ENCODE measurements around the gene SMO.
"Not testable (repeated sequence)": the region's sequence is repeated elsewhere in the genome, so short reads cannot be mapped to it uniquely, and the experiment has no call there.

The SMO gene

GRCh38 chr7:129238546-129238945 is 50.1 kb downstream of the SMO start:
- no peak overlapping the region for H3K4me3 ChIP-seq (ENCODE audit: low read depth in 1 of 2, low read length in 2 of 2)
- no peaks in the 10 kb centered on the region for H3K36me3 ChIP-seq (ENCODE audit: control insufficient read depth in 1 of 2, insufficient read depth in 2 of 2, low read length in 2 of 2)
- H3K4me1 ChIP-seq (ENCODE audit: control insufficient read depth in 1 of 2, insufficient read depth in 2 of 2, low read length in 2 of 2): no peaks in the 10 kb centered on the region
- H3K27ac ChIP-seq (ENCODE audit: low read depth, low read length): no peak overlapping the region
- H3K9ac ChIP-seq (ENCODE audit: low read depth in 1 of 2, low read length in 2 of 2): no peak overlapping the region
- H3K9me3 ChIP-seq (ENCODE audit: control insufficient read depth in 1 of 2, low read length in 2 of 2): no peaks in the 10 kb centered on the region
- no peaks in the 10 kb centered on the region for H3K27me3 ChIP-seq (ENCODE audit: control insufficient read depth in 1 of 2, insufficient read depth in 2 of 2, low read length in 2 of 2)

- H3K27ac ChIP-seq (ENCODE audit: low read depth, low read length): no peak overlapping the region
- no peaks in the 10 kb centered on the region for H3K27me3 ChIP-seq (ENCODE audit: control insufficient read depth in 1 of 2, insufficient read depth in 2 of 2, low read length in 2 of 2)
- H3K9ac ChIP-seq (ENCODE audit: low read depth in 1 of 2, low read length in 2 of 2): no peak overlapping the region
- no peaks in the 10 kb centered on the region for H3K36me3 ChIP-seq (ENCODE audit: control insufficient read depth in 1 of 2, insufficient read depth in 2 of 2, low read length in 2 of 2)
- H3K9me3 ChIP-seq (ENCODE audit: control insufficient read depth in 1 of 2, low read length in 2 of 2): no peaks in the 10 kb centered on the region
- no peaks in the 10 kb centered on the region for H3K4me1 ChIP-seq (ENCODE audit: control insufficient read depth in 1 of 2, insufficient read depth in 2 of 2, low read length in 2 of 2)
- no peak overlapping the region for H3K4me3 ChIP-seq (ENCODE audit: low read depth in 1 of 2, low read length in 2 of 2)
These were observed 51.8 kb downstream of the SMO start for GRCh38 chr7:129240119-129240820.

- Histone ChIP-seq H3K27me3 (ENCODE audit: control insufficient read depth in 1 of 2, insufficient read depth in 2 of 2, low read length in 2 of 2) (no peaks in the 10 kb centered on the region), H3K9me3 (ENCODE audit: control insufficient read depth in 1 of 2, low read length in 2 of 2) (no peaks in the 10 kb centered on the region), H3K27ac (ENCODE audit: low read depth, low read length) (no peak overlapping the region), H3K9ac (ENCODE audit: low read depth in 1 of 2, low read length in 2 of 2) (no peak overlapping the region), H3K36me3 (ENCODE audit: control insufficient read depth in 1 of 2, insufficient read depth in 2 of 2, low read length in 2 of 2) (no peaks in the 10 kb centered on the region), H3K4me1 (ENCODE audit: control insufficient read depth in 1 of 2, insufficient read depth in 2 of 2, low read length in 2 of 2) (no peaks in the 10 kb centered on the region), H3K4me3 (ENCODE audit: low read depth in 1 of 2, low read length in 2 of 2) (no peak overlapping the region)
These were observed 55.8 kb downstream of the SMO start for GRCh38 chr7:129244220-129244619.

GRCh38 chr7:129245533-129245932 is 57.1 kb downstream of the SMO start:
- Histone ChIP-seq H3K27me3 (ENCODE audit: control insufficient read depth in 1 of 2, insufficient read depth in 2 of 2, low read length in 2 of 2) (no peaks in the 10 kb centered on the region), H3K9ac (ENCODE audit: low read depth in 1 of 2, low read length in 2 of 2) (no peak overlapping the region), H3K4me3 (ENCODE audit: low read depth in 1 of 2, low read length in 2 of 2) (no peak overlapping the region), H3K36me3 (ENCODE audit: control insufficient read depth in 1 of 2, insufficient read depth in 2 of 2, low read length in 2 of 2) (no peaks in the 10 kb centered on the region), H3K4me1 (ENCODE audit: control insufficient read depth in 1 of 2, insufficient read depth in 2 of 2, low read length in 2 of 2) (no peaks in the 10 kb centered on the region), H3K27ac (ENCODE audit: low read depth, low read length) (no peak overlapping the region), H3K9me3 (ENCODE audit: control insufficient read depth in 1 of 2, low read length in 2 of 2) (no peaks in the 10 kb centered on the region)

GRCh38 chr7:129247087-129247486 is 58.7 kb downstream of the SMO start:
- Histone ChIP-seq H3K4me3 (ENCODE audit: low read depth in 1 of 2, low read length in 2 of 2) (no peak overlapping the region), H3K36me3 (ENCODE audit: control insufficient read depth in 1 of 2, insufficient read depth in 2 of 2, low read length in 2 of 2) (no peaks in the 10 kb centered on the region)

GRCh38 chr7:129252128-129252527 is 63.7 kb downstream of the SMO start:
- H3K4me1 ChIP-seq (ENCODE audit: control insufficient read depth in 1 of 2, insufficient read depth in 2 of 2, low read length in 2 of 2): no peaks in the 10 kb centered on the region
- no peak overlapping the region for H3K4me3 ChIP-seq (ENCODE audit: low read depth in 1 of 2, low read length in 2 of 2)
- H3K27me3 ChIP-seq (ENCODE audit: control insufficient read depth in 1 of 2, insufficient read depth in 2 of 2, low read length in 2 of 2): no peaks in the 10 kb centered on the region
- H3K9me3 ChIP-seq (ENCODE audit: control insufficient read depth in 1 of 2, low read length in 2 of 2): no peaks in the 10 kb centered on the region
- H3K27ac ChIP-seq (ENCODE audit: low read depth, low read length): no peak overlapping the region
- no peaks in the 10 kb centered on the region for H3K36me3 ChIP-seq (ENCODE audit: control insufficient read depth in 1 of 2, insufficient read depth in 2 of 2, low read length in 2 of 2)
- no peak overlapping the region for H3K9ac ChIP-seq (ENCODE audit: low read depth in 1 of 2, low read length in 2 of 2)

More at GRCh38 chr7:129247087-129247486, 58.7 kb downstream of the SMO start:
- Histone ChIP-seq H3K9me3 (ENCODE audit: control insufficient read depth in 1 of 2, low read length in 2 of 2) (no peaks in the 10 kb centered on the region), H3K9ac (ENCODE audit: low read depth in 1 of 2, low read length in 2 of 2) (no peak overlapping the region), H3K27ac (ENCODE audit: low read depth, low read length) (no peak overlapping the region), H3K27me3 (ENCODE audit: control insufficient read depth in 1 of 2, insufficient read depth in 2 of 2, low read length in 2 of 2) (no peaks in the 10 kb centered on the region), H3K4me1 (ENCODE audit: control insufficient read depth in 1 of 2, insufficient read depth in 2 of 2, low read length in 2 of 2) (no peaks in the 10 kb centered on the region)

GRCh38 chr7:129252603-129253002 is 64.2 kb downstream of the SMO start:
- not testable (repeated sequence) for H3K4me3 ChIP-seq (ENCODE audit: low read depth in 1 of 2, low read length in 2 of 2); H3K9ac ChIP-seq (ENCODE audit: low read depth in 1 of 2, low read length in 2 of 2); H3K4me1 ChIP-seq (ENCODE audit: control insufficient read depth in 1 of 2, insufficient read depth in 2 of 2, low read length in 2 of 2); H3K36me3 ChIP-seq (ENCODE audit: control insufficient read depth in 1 of 2, insufficient read depth in 2 of 2, low read length in 2 of 2); H3K27me3 ChIP-seq (ENCODE audit: control insufficient read depth in 1 of 2, insufficient read depth in 2 of 2, low read length in 2 of 2); H3K27ac ChIP-seq (ENCODE audit: low read depth, low read length); H3K9me3 ChIP-seq (ENCODE audit: control insufficient read depth in 1 of 2, low read length in 2 of 2)

GRCh38 chr7:129255800-129256199 is 67.4 kb downstream of the SMO start:
- no peak overlapping the region for H3K9ac ChIP-seq (ENCODE audit: low read depth in 1 of 2, low read length in 2 of 2)
- no peaks in the 10 kb centered on the region for H3K4me1 ChIP-seq (ENCODE audit: control insufficient read depth in 1 of 2, insufficient read depth in 2 of 2, low read length in 2 of 2)
- H3K27ac ChIP-seq (ENCODE audit: low read depth, low read length): no peak overlapping the region
- no peaks in the 10 kb centered on the region for H3K27me3 ChIP-seq (ENCODE audit: control insufficient read depth in 1 of 2, insufficient read depth in 2 of 2, low read length in 2 of 2)
- no peak overlapping the region for H3K4me3 ChIP-seq (ENCODE audit: low read depth in 1 of 2, low read length in 2 of 2)
- H3K36me3 ChIP-seq (ENCODE audit: control insufficient read depth in 1 of 2, insufficient read depth in 2 of 2, low read length in 2 of 2): no peaks in the 10 kb centered on the region
- no peaks in the 10 kb centered on the region for H3K9me3 ChIP-seq (ENCODE audit: control insufficient read depth in 1 of 2, low read length in 2 of 2)

- Histone ChIP-seq H3K27me3 (ENCODE audit: control insufficient read depth in 1 of 2, insufficient read depth in 2 of 2, low read length in 2 of 2) (no peaks in the 10 kb centered on the region), H3K4me3 (ENCODE audit: low read depth in 1 of 2, low read length in 2 of 2) (no peak overlapping the region), H3K27ac (ENCODE audit: low read depth, low read length) (no peak overlapping the region), H3K9me3 (ENCODE audit: control insufficient read depth in 1 of 2, low read length in 2 of 2) (no peaks in the 10 kb centered on the region), H3K9ac (ENCODE audit: low read depth in 1 of 2, low read length in 2 of 2) (no peak overlapping the region), H3K36me3 (ENCODE audit: control insufficient read depth in 1 of 2, insufficient read depth in 2 of 2, low read length in 2 of 2) (no peaks in the 10 kb centered on the region), H3K4me1 (ENCODE audit: control insufficient read depth in 1 of 2, insufficient read depth in 2 of 2, low read length in 2 of 2) (no peaks in the 10 kb centered on the region)
These were observed 67.8 kb downstream of the SMO start for GRCh38 chr7:129256221-129256620.

- Histone ChIP-seq H3K27me3 (ENCODE audit: control insufficient read depth in 1 of 2, insufficient read depth in 2 of 2, low read length in 2 of 2) (no peaks in the 10 kb centered on the region), H3K9ac (ENCODE audit: low read depth in 1 of 2, low read length in 2 of 2) (no peak overlapping the region), H3K36me3 (ENCODE audit: control insufficient read depth in 1 of 2, insufficient read depth in 2 of 2, low read length in 2 of 2) (no peaks in the 10 kb centered on the region), H3K4me3 (ENCODE audit: low read depth in 1 of 2, low read length in 2 of 2) (no peak overlapping the region), H3K27ac (ENCODE audit: low read depth, low read length) (no peak overlapping the region), H3K9me3 (ENCODE audit: control insufficient read depth in 1 of 2, low read length in 2 of 2) (no peaks in the 10 kb centered on the region), H3K4me1 (ENCODE audit: control insufficient read depth in 1 of 2, insufficient read depth in 2 of 2, low read length in 2 of 2) (no peaks in the 10 kb centered on the region)
These were observed 68.7 kb downstream of the SMO start for GRCh38 chr7:129257168-129257567.
